ENCODE results near the gene TRIP4.

The TRIP4 gene

GRCh38 chr15:64412216-64412615 is 24.6 kb downstream of the TRIP4 start:
- no peak for TF ChIP-seq CTCF (IDR thresholded peaks at IDR 0.05)
- no peak overlapping the region for H3K4me3 ChIP-seq
- H3K36me3 ChIP-seq = peaks cover 56 to 95% (median 84%) of the 10 kb centered on the region in 3 donors
- intact Hi-C loops (cut with DNase I; ENCODE audit: low total_unique reads) = no loop called here
- no peaks in the 10 kb centered on the region for H3K9me3 ChIP-seq
- H3K27ac ChIP-seq = no peak overlapping the region
- no peaks in the 10 kb centered on the region for H3K4me1 ChIP-seq
- no peak for DNase-seq
- H3K27me3 ChIP-seq = no peaks in the 10 kb centered on the region

GRCh38 chr15:64422697-64423096 is 35.1 kb downstream of the TRIP4 start:
- Histone ChIP-seq H3K4me3 (no peak overlapping the region), H3K4me1 (peaks cover 0 to 4% (median 2%) of the 10 kb centered on the region in 4 donors), H3K36me3 (peaks cover 47 to 88% (median 64%) of the 10 kb centered on the region in 3 donors), H3K9me3 (no peaks in the 10 kb centered on the region), H3K27ac (no peak overlapping the region), H3K27me3 (no peaks in the 10 kb centered on the region)
- intact Hi-C loops (cut with DNase I; ENCODE audit: low total_unique reads) = no loop called here
- TF ChIP-seq CTCF (IDR thresholded peaks at IDR 0.05) = no peak
- no peak for DNase-seq

GRCh38 chr15:64423970-64424369 is 36.3 kb downstream of the TRIP4 start:
- no peak overlapping the region for H3K27ac ChIP-seq
- DNase-seq = no peak
- H3K36me3 ChIP-seq = peaks cover 38 to 88% (median 52%) of the 10 kb centered on the region in 3 donors
- intact Hi-C loops (cut with DNase I; ENCODE audit: low total_unique reads) = no loop called here
- no peak for TF ChIP-seq CTCF (IDR thresholded peaks at IDR 0.05)
- H3K9me3 ChIP-seq = no peaks in the 10 kb centered on the region
- peaks cover 0 to 4% (median 2%) of the 10 kb centered on the region in 4 donors for H3K4me1 ChIP-seq
- H3K27me3 ChIP-seq = no peaks in the 10 kb centered on the region
- H3K4me3 ChIP-seq = no peak overlapping the region

GRCh38 chr15:64425221-64425620 is 37.6 kb downstream of the TRIP4 start:
- DNase-seq = no peak
- no peak for TF ChIP-seq CTCF (IDR thresholded peaks at IDR 0.05)
- Histone ChIP-seq H3K27ac (no peak overlapping the region), H3K27me3 (no peaks in the 10 kb centered on the region), H3K4me3 (no peak overlapping the region), H3K36me3 (peaks cover 38 to 77% (median 42%) of the 10 kb centered on the region in 3 donors), H3K4me1 (peaks cover 0 to 4% (median 2%) of the 10 kb centered on the region in 4 donors), H3K9me3 (no peaks in the 10 kb centered on the region)
- intact Hi-C loops (cut with DNase I; ENCODE audit: low total_unique reads) = no loop called here

- no peak for DNase-seq
- Histone ChIP-seq H3K27me3 (no peaks in the 10 kb centered on the region), H3K4me1 (peaks cover 0 to 4% (median 2%) of the 10 kb centered on the region in 4 donors), H3K4me3 (no peak overlapping the region), H3K9me3 (no peaks in the 10 kb centered on the region), H3K36me3 (peaks cover 31 to 70% (median 41%) of the 10 kb centered on the region in 3 donors), H3K27ac (no peak overlapping the region)
- intact Hi-C loops (cut with DNase I; ENCODE audit: low total_unique reads) = no loop called here
- TF ChIP-seq CTCF (IDR thresholded peaks at IDR 0.05) = peak in 1 of 2 experiments; percentile 8
Observed at GRCh38 chr15:64426845-64427465, 39.3 kb downstream of the TRIP4 start.
